Mononuclear cell (primary cell): ENCODE measurements around the gene TIMMDC1. TPM values are rescaled to one million over a fixed set of nuclear protein-coding genes. Genes with fewer than 3 reads are reported as not detected.

Experiments used
- H3K27me3 ChIP-seq: 2 replicates; pipeline ENCODE4 v1.6.0; 2011; ENCODE audit warnings: low read length, control low read depth; ENCODE audit not compliant: insufficient read depth
- H3K4me1 ChIP-seq: 2 replicates; pipeline ENCODE4 v1.5.1; 2011; ENCODE audit warnings: mild to moderate bottlenecking, low read length, control low read depth; ENCODE audit not compliant: insufficient read depth
- H3K4me3 ChIP-seq: 2 replicates; pipeline ENCODE4 v1.5.1; 2011; ENCODE audit warnings: mild to moderate bottlenecking, low read length, moderate library complexity
- H3K9me3 ChIP-seq: 2 replicates; pipeline ENCODE4 v1.5.1; 2011; ENCODE audit warnings: low read depth, mild to moderate bottlenecking, control low read depth, low read length
- total RNA-seq: library from RNA; depleted of rRNA; stranded (reverse); fragments of >200 nt; gene quantifications from one replicate; pipeline ENCODE4 v1.2.3, GENCODE V29; 2012

Gene TIMMDC1
- 19.0 TPM for total RNA-seq

GRCh38 chr3:119498186-119499011 lies at the start of gene TIMMDC1:
Gene TIMMDC1, plus strand, starts transcription at chr3:119498547. Its CDS starts 187 bp downstream, at chr3:119498734.
- Histone ChIP-seq H3K9me3 (no peaks in the 10 kb centered on the region), H3K27me3 (no peaks in the 10 kb centered on the region), H3K4me1 (peaks cover 18% of the 10 kb centered on the region), H3K4me3 (peak within 1 kb of the TSS; percentile 87)

GRCh38 chr3:119453822-119454221 lies 44.5 kb upstream of the TIMMDC1 start:
- H3K4me1 ChIP-seq = peaks cover 18% of the 10 kb centered on the region
- H3K9me3 ChIP-seq = no peaks in the 10 kb centered on the region
- H3K4me3 ChIP-seq = no peak overlapping the region
- H3K27me3 ChIP-seq = no peaks in the 10 kb centered on the region

GRCh38 chr3:119456469-119456868 lies 41.9 kb upstream of the TIMMDC1 start:
- H3K4me1 ChIP-seq = peaks cover 23% of the 10 kb centered on the region
- no peaks in the 10 kb centered on the region for H3K27me3 ChIP-seq
- H3K4me3 ChIP-seq = no peak overlapping the region
- H3K9me3 ChIP-seq = no peaks in the 10 kb centered on the region

- Histone ChIP-seq H3K9me3 (no peaks in the 10 kb centered on the region), H3K4me1 (peaks cover 26% of the 10 kb centered on the region), H3K27me3 (no peaks in the 10 kb centered on the region), H3K4me3 (no peak overlapping the region)
Observed at GRCh38 chr3:119457246-119457645, 41.1 kb upstream of the TIMMDC1 start.

- Histone ChIP-seq H3K4me1 (peaks cover 26% of the 10 kb centered on the region), H3K4me3 (peak within 1 kb of the TSS; percentile 83), H3K9me3 (no peaks in the 10 kb centered on the region), H3K27me3 (no peaks in the 10 kb centered on the region)
Observed at GRCh38 chr3:119463171-119464169, 34.9 kb upstream of the TIMMDC1 start, which contains the start of gene TMEM39A. Gene TMEM39A, minus strand, starts transcription at chr3:119463615. Its CDS starts 1,541 bp downstream, at chr3:119462074.

GRCh38 chr3:119468041-119468440 lies 30.3 kb upstream of the TIMMDC1 start:
- Histone ChIP-seq H3K9me3 (no peaks in the 10 kb centered on the region), H3K4me3 (no peak overlapping the region), H3K27me3 (no peaks in the 10 kb centered on the region)

GRCh38 chr3:119469418-119470189 lies 28.7 kb upstream of the TIMMDC1 start:
- H3K4me1 ChIP-seq = peaks cover 19% of the 10 kb centered on the region
- H3K27me3 ChIP-seq = no peaks in the 10 kb centered on the region
- H3K9me3 ChIP-seq = no peaks in the 10 kb centered on the region
- H3K4me3 ChIP-seq = peak overlapping the region; percentile 85

More at GRCh38 chr3:119468041-119468440, 30.3 kb upstream of the TIMMDC1 start:
- H3K4me1 ChIP-seq = peaks cover 24% of the 10 kb centered on the region

GRCh38 chr3:119470866-119471265 lies 27.5 kb upstream of the TIMMDC1 start:
- Histone ChIP-seq H3K4me1 (peaks cover 19% of the 10 kb centered on the region), H3K9me3 (no peaks in the 10 kb centered on the region), H3K4me3 (no peak overlapping the region), H3K27me3 (no peaks in the 10 kb centered on the region)

- H3K4me1 ChIP-seq = no peaks in the 10 kb centered on the region
- no peaks in the 10 kb centered on the region for H3K9me3 ChIP-seq
- no peak overlapping the region for H3K4me3 ChIP-seq
- H3K27me3 ChIP-seq = no peaks in the 10 kb centered on the region
Observed at GRCh38 chr3:119481079-119481478, 17.3 kb upstream of the TIMMDC1 start.

- no peak overlapping the region for H3K4me3 ChIP-seq
- H3K27me3 ChIP-seq = no peaks in the 10 kb centered on the region
- no peaks in the 10 kb centered on the region for H3K4me1 ChIP-seq
- no peaks in the 10 kb centered on the region for H3K9me3 ChIP-seq
Observed at GRCh38 chr3:119483101-119483500, 15.2 kb upstream of the TIMMDC1 start.

GRCh38 chr3:119485563-119485962 lies 12.8 kb upstream of the TIMMDC1 start:
- no peaks in the 10 kb centered on the region for H3K27me3 ChIP-seq
- no peaks in the 10 kb centered on the region for H3K9me3 ChIP-seq
- H3K4me3 ChIP-seq = no peak overlapping the region
- H3K4me1 ChIP-seq = no peaks in the 10 kb centered on the region

- no peak overlapping the region for H3K4me3 ChIP-seq
- H3K27me3 ChIP-seq = no peaks in the 10 kb centered on the region
- H3K9me3 ChIP-seq = no peaks in the 10 kb centered on the region
- no peaks in the 10 kb centered on the region for H3K4me1 ChIP-seq
Observed at GRCh38 chr3:119490153-119490552, 8.2 kb upstream of the TIMMDC1 start.

- Histone ChIP-seq H3K27me3 (no peaks in the 10 kb centered on the region), H3K4me1 (no peaks in the 10 kb centered on the region), H3K4me3 (no peak overlapping the region), H3K9me3 (no peaks in the 10 kb centered on the region)
Observed at GRCh38 chr3:119492128-119492527, 6.2 kb upstream of the TIMMDC1 start.

- no peaks in the 10 kb centered on the region for H3K27me3 ChIP-seq
- no peaks in the 10 kb centered on the region for H3K9me3 ChIP-seq
- peaks cover 4% of the 10 kb centered on the region for H3K4me1 ChIP-seq
- H3K4me3 ChIP-seq = no peak overlapping the region
Observed at GRCh38 chr3:119492810-119493209, 5.5 kb upstream of the TIMMDC1 start.
